ENCODE data around the gene POMC.
A peak's percentile ranks its signal among the peaks of the same experiment; 100 is the strongest.
"Not testable (repeated sequence)": the region's sequence is repeated elsewhere in the genome, so short reads cannot be mapped to it uniquely, and the experiment has no call there.

POMC gene

DNA sequence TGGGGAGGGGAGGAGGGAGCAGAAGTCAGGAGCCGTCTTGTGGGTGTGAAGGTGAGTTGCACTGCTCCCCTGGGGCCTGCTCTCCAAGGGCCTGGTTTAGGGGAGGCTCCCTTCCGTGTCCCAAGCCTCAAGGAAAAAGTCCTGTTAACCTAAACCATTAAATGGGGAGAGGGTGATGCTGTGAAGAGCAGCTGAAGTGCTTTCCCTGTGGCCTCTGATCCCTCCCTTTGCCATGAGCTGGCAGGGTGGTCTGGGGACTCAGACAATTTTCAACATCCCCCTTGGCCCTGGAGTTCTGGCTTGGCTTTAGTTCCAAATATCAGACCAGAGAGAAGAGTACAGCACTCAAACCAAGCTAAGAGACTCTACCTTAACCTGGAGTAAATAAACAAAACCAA lies 692 bp upstream of the POMC start:
- Histone ChIP-seq H3K27me3 (ENCODE audit: low read length) (no peaks in the 10 kb centered on the region), H3K9me2 (replicated peaks; ENCODE audit: insufficient read depth, low read length) (no peaks in the 10 kb centered on the region), H2AFZ (ENCODE audit: low read depth, low read length, severe bottlenecking) (no peak overlapping the region), H3K4me2 (ENCODE audit: low read depth, low read length, poor library complexity, severe bottlenecking) (no peak overlapping the region), H3K9ac (ENCODE audit: low read length) (no peak overlapping the region), H3K9me3 (ENCODE audit: insufficient read depth, low read length) (no peaks in the 10 kb centered on the region), H3K27ac (ENCODE audit: low read depth, low read length) (no peak overlapping the region), H3K36me3 (ENCODE audit: low read length) (no peaks in the 10 kb centered on the region), H3K4me3 (ENCODE audit: insufficient read depth, low read length, poor library complexity, severe bottlenecking) (no peak overlapping the region), H3K79me2 (ENCODE audit: insufficient read depth, low read length) (no peaks in the 10 kb centered on the region), H3F3A (ENCODE audit: insufficient read depth) (no peaks in the 10 kb centered on the region), H4K20me1 (ENCODE audit: low read depth, low read length) (no peaks in the 10 kb centered on the region)
- TF ChIP-seq EZH2phosphoT487 (conservative IDR thresholded peaks at IDR 0.05; ENCODE audit: low read length) = no peak
- TF ChIP-seq, protein P1, sequence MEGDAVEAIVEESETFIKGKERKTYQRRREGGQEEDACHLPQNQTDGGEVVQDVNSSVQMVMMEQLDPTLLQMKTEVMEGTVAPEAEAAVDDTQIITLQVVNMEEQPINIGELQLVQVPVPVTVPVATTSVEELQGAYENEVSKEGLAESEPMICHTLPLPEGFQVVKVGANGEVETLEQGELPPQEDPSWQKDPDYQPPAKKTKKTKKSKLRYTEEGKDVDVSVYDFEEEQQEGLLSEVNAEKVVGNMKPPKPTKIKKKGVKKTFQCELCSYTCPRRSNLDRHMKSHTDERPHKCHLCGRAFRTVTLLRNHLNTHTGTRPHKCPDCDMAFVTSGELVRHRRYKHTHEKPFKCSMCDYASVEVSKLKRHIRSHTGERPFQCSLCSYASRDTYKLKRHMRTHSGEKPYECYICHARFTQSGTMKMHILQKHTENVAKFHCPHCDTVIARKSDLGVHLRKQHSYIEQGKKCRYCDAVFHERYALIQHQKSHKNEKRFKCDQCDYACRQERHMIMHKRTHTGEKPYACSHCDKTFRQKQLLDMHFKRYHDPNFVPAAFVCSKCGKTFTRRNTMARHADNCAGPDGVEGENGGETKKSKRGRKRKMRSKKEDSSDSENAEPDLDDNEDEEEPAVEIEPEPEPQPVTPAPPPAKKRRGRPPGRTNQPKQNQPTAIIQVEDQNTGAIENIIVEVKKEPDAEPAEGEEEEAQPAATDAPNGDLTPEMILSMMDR (IDR thresholded peaks at IDR 0.05; ENCODE audit: insufficient read depth, low read length, poor library complexity, severe bottlenecking) = no peak

DNA sequence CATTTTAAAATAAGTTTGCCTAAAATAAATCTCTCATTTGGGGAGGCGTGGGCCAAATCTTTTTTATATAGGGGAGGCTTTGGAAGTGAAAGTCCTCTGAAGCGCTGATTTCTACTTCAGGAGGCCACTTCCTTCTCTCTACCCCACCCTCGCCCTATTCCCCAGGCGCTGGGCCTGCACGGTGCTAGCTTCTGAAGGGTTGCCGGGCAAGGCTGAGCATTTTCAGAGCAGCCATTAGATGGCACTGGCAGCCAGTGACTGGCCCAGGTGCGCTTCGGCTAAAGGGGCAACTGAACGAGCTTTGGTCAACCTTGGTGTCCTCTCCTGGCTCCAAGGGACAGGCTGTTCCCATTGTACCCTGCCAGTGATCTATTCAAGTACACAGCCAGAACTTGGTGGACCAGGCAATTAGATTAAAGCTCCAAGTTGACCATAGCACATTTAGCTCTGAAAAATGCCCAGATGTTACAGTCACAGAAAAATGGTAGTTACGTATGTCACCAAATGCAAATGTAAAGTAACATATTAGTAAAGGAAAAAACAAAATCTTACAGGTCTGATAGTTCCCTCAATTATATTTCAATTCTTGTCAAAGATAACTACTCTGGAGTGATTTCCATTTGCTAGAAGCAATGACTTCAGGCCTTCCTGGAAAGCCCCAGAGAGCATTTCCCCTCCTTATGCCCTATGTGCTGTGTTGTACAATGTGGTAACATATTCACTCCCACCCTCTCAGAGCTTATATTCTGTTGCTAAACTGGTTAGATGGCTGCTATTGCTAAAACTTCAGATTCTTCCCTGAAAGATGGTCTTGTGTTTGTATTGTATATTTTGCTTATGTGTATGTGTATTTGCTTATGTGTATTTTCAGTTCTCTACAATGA lies 2.1 kb downstream of the POMC start:
- Histone ChIP-seq H3K27me3 (ENCODE audit: low read length) (no peaks in the 10 kb centered on the region), H3K36me3 (ENCODE audit: low read length) (no peaks in the 10 kb centered on the region), H3K79me2 (ENCODE audit: insufficient read depth, low read length) (no peaks in the 10 kb centered on the region), H3K27ac (ENCODE audit: low read depth, low read length) (no peak overlapping the region), H3K9me3 (ENCODE audit: insufficient read depth, low read length) (no peaks in the 10 kb centered on the region), H3K9ac (ENCODE audit: low read length) (no peak overlapping the region), H3K4me2 (ENCODE audit: low read depth, low read length, poor library complexity, severe bottlenecking) (no peak overlapping the region), H3F3A (ENCODE audit: insufficient read depth) (no peaks in the 10 kb centered on the region), H3K4me3 (ENCODE audit: insufficient read depth, low read length, poor library complexity, severe bottlenecking) (no peak overlapping the region), H4K20me1 (ENCODE audit: low read depth, low read length) (no peaks in the 10 kb centered on the region), H3K9me2 (replicated peaks; ENCODE audit: insufficient read depth, low read length) (no peaks in the 10 kb centered on the region), H2AFZ (ENCODE audit: low read depth, low read length, severe bottlenecking) (no peak overlapping the region)
- no peak for TF ChIP-seq EZH2phosphoT487 (conservative IDR thresholded peaks at IDR 0.05; ENCODE audit: low read length)
- TF ChIP-seq, protein P1 (IDR thresholded peaks at IDR 0.05; ENCODE audit: insufficient read depth, low read length, poor library complexity, severe bottlenecking) = peak; percentile 65

DNA sequence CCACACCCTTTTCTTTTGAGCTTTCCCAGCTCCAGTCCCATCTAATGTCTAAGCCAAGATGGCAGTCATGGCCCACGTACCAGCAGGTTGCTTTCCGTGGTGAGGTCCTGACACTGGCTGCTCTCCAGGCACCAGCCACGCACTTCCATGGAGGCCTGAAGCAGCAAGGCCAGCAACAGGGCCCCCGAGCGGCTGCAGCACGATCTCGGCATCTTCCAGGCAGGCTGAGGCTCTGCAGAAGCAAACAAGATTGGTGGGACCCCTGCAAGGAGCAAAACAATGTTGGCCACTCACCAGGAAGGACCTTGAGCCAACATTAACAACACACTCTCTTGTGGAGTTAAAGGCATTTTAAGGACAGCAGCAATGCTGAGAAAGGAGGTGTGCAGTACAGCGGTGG lies 3.8 kb downstream of the POMC start:
- H3K79me2 ChIP-seq (ENCODE audit: insufficient read depth, low read length) = no peaks in the 10 kb centered on the region
- H3K36me3 ChIP-seq (ENCODE audit: low read length) = no peaks in the 10 kb centered on the region
- no peak overlapping the region for H2AFZ ChIP-seq (ENCODE audit: low read depth, low read length, severe bottlenecking)
- TF ChIP-seq, protein P1 (IDR thresholded peaks at IDR 0.05; ENCODE audit: insufficient read depth, low read length, poor library complexity, severe bottlenecking) = no peak
- no peak for TF ChIP-seq EZH2phosphoT487 (conservative IDR thresholded peaks at IDR 0.05; ENCODE audit: low read length)
- no peaks in the 10 kb centered on the region for H3K27me3 ChIP-seq (ENCODE audit: low read length)
- no peak overlapping the region for H3K27ac ChIP-seq (ENCODE audit: low read depth, low read length)
- H3K9ac ChIP-seq (ENCODE audit: low read length) = no peak overlapping the region
- H3K4me2 ChIP-seq (ENCODE audit: low read depth, low read length, poor library complexity, severe bottlenecking) = no peak overlapping the region
- no peaks in the 10 kb centered on the region for H3K9me2 ChIP-seq (replicated peaks; ENCODE audit: insufficient read depth, low read length)
- no peaks in the 10 kb centered on the region for H3F3A ChIP-seq (ENCODE audit: insufficient read depth)
- H4K20me1 ChIP-seq (ENCODE audit: low read depth, low read length) = no peaks in the 10 kb centered on the region
- H3K9me3 ChIP-seq (ENCODE audit: insufficient read depth, low read length) = no peaks in the 10 kb centered on the region
- H3K4me3 ChIP-seq (ENCODE audit: insufficient read depth, low read length, poor library complexity, severe bottlenecking) = no peak overlapping the region

DNA sequence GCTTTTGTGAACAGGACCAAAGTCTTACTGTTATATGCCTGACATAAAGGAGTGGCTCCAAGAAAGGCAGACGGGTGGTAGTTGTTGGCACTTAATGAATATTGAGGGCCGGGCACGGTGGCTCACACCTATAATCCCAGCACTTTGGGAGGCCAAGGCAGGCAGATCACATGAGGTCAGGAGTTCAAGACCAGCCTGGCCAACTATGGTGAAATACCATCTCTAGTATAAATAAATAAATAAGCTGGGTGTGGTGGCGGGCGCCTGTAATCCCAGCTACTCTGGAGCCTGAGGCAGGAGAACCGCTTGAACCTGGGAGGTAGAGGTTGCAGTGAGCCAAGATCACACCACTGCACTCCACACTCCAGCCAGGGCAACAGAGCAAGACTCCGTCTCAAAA lies 6.3 kb downstream of the POMC start:
- not testable (repeated sequence) for H3K9me2 ChIP-seq (replicated peaks; ENCODE audit: insufficient read depth, low read length); H2AFZ ChIP-seq (ENCODE audit: low read depth, low read length, severe bottlenecking); H4K20me1 ChIP-seq (ENCODE audit: low read depth, low read length)

More for the DNA sequence above, 6.3 kb downstream of the POMC start:
- H3K9ac ChIP-seq (ENCODE audit: low read length); H3K4me3 ChIP-seq (ENCODE audit: insufficient read depth, low read length, poor library complexity, severe bottlenecking); H3K36me3 ChIP-seq (ENCODE audit: low read length); H3K79me2 ChIP-seq (ENCODE audit: insufficient read depth, low read length); H3K27ac ChIP-seq (ENCODE audit: low read depth, low read length); H3F3A ChIP-seq (ENCODE audit: insufficient read depth); H3K4me2 ChIP-seq (ENCODE audit: low read depth, low read length, poor library complexity, severe bottlenecking); H3K27me3 ChIP-seq (ENCODE audit: low read length); H3K9me3 ChIP-seq (ENCODE audit: insufficient read depth, low read length): not testable (repeated sequence)
